Posterior cingulate gyrus (tissue), 11 donors: ENCODE data around the gene HRC.

Experiments
- DNase-seq, 10 donors: peaks; one replicate each; pipeline versions ENCODE4 v3.0.0 to v3.0.0-alpha.2; 2020 to 2021; ENCODE audit warnings: mixed read lengths in 3 of 10
- intact Hi-C: fragments of 100-400 bp; cut with DNase I; formaldehyde crosslinking; loops from one replicate; pipeline ENCODE4 v1.15.1; 2023

Gene HRC

DNA sequence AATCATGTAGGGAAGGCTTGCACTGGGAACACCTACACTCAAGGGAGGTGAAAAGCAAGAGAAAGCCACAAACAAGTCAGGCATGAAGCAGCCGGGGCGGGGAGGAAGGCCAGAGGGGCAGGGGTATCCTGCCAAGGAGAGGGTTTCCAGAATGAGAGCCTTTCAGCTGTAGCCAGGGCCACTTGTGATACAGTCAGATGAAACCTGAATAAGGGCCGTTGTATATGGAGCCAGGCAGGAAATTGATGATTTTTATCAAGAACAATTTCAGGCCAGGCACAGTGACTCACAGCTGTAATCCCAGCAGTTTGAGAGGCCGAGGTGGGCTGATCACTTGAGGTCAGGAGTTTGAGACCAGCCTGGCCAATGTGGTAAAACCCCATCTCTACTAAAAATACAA is 6.8 kb upstream of the HRC start:
- intact Hi-C loops = no loop called here
- DNase-seq = peak in 1 of 10 donors; percentile 34

DNA sequence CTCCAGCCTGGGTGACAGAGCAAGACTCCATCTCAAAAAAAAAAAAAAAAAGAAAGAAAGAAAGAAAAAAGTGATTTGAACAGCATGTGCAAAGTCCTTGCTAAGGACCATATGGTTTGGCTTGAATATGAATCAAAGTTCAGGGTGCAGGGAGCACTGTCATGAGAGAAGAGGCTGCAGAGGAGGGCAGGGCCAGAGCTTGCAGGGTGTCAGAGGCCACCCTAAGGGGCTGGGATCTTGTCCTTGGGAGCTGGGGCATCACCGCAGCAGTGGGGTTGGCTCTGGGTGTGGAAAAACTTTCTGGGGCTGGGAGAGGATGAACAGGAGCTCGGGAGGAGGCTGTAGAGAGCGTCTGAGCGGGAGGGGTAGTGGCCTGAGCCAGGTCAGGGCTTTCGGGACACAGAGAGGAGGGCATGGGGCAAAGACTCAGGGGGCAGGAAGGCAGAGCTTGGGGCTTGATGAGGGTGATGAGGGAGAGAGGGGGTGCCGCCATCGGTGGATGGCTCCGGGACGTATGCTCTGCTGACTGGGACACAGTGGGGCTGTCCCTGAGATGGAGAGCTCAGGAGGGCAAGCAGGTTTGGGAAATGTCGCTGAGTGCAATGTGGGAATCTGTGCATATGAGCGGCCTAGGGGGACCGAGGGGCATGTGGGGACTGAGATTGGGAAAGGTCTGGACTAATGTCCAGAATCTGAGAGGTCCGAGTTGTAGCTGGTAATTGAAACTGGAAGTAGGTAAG is 5.4 kb upstream of the HRC start:
- DNase-seq = peak in 2 of 10 donors; percentile 35 to 66
- intact Hi-C loops = no loop called here

DNA sequence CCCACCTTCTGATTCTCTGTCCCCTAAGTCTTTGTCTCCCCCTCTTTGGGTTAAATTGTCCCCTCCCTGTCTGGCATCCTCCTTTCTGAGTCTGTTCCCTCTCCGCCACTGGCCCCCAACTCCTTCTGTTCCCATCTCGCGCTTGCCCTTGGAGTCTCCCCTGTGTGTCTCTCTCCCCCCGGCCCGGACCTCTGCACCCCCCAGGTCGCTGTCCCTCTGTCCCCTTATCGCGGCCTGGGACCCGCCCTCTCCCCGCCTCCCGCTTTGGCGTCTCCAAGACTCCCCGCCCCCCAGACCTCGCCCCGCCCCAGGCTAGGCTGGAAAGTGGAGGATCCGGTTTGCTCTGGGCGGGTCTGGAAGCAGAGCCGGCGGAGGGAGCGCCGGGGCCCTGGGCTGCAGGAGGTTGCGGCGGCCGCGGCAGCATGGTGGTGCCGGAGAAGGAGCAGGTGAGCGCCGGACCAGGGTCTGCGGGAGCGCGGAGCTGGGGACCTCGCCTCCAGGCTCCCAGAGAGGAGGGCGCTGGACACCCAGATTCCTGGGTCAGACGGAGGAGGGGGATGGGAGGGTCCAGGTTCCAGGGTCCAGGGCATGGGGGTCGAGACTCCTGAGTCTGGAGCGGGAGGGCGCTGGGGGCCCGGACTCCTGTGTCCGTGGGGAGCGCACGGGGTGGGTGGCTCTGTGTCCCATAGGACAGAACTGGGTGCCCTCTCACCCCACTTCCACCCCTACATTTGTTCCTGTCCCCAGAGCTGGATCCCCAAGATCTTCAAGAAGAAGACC is 2.4 kb upstream of the HRC start, which contains the start of gene TRPM4:
TSS of gene TRPM4 (plus strand) at position 348 of the 780 bp plus-strand sequence. CDS start at position 423, 75 bp downstream.
- DNase-seq = peak; percentile 50 to 97 (median 74)
- intact Hi-C loops = no loop called here

DNA sequence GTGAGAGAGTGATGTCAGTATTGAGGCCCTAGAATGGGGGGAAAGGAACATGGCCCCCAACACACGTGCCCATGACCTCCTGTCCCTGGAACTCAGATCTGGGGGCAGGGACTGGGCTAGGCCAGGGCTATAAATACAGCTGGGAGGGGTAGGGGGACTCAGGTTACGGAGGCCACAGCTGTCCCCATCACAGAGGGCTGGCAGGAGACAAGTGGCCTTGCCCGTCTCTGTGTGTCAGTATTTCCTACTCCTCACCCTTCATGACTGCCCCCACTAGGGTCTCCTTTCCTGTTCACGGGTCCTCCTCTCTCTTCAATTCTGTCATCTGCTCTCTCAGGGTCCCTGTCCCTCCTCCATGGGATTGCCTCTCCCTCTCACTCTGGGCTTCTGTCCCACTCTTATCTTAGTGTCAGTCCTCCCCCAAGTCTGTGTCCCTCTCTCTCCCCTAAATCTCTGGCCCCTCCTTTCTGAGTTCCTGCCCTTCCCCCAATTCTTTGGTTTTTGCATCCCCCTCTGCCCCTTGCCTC is 687 bp upstream of the HRC start:
- peak in 2 of 10 donors; percentile 6 to 14 for DNase-seq
- intact Hi-C loops = no loop called here

DNA sequence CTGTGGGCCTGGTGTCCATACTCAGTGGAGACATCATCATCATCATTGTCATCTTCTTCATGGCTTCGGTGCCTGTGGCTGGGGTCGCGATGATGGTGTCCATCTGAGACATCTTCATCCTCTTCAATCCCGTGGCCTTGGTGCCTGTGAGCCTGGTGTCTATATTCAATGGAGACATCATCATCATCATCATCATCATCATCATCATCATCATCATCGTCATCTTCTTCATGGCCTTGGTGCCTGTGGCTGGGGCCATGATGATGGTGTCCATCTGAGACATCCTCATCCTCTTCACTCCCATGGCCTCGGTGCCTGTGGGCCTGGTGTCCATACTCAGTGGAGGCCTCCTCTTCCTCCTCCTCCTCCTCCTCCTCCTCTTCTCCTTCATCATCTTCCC is 917 bp downstream of the HRC start:
- intact Hi-C loops = no loop called here
- peak in 1 of 10 donors; percentile 12 for DNase-seq

DNA sequence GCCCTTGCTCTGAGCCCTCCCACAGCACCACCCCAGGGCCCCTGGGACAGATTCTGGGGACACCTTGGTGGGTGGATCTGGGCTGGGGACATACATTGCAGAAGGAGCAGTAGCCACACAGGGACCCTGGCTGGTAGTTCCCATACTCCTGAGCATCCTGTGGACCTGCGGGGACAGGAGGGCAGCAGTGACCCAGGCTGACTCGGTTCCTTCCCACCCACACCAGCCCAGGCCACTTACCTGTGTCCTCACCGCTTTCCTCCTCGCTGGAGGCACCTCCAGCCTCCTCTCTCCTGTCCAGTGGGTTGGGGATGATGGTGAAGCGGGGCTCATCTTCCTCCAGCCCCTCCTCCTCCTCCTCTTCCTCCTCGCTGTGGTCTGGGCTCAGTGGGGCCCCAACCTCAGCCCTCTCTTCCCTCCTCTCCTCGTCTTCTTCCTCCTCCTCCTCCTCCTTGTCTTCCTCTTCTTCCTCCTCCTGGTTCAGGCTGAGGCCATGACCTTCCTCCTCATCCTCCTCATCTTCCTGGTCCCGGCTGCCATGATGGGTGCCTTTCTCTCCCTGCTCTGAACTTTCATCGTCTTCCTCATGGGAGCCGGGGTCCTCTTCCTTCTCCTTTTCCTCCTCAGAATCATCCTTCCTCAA is 1.9 kb downstream of the HRC start:
- DNase-seq = peak in 2 of 10 donors; percentile 17 to 27
- intact Hi-C loops = no loop called here

DNA sequence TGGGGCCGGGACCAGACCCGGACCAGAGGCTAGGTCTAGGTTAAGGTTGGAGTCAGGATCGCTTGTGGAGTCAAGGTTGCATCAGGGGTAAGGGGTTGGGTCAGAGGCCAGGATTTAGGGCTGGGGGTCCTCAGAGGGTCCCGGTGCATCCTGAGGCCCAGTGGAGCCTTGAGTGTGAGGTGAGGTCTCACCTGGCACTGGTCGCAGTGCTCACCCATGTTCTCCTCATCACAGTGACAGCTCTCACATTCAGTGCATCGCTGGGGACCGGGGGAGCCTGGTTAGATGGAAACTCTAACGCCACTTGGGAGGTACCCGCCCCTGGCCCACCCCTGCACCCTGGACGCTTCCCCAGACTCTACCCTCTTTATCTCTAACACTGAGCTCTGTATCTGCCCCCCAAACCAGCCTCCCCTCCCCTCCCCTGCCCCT is 3.1 kb downstream of the HRC start:
- DNase-seq = no peak
- intact Hi-C loops = no loop called here

DNA sequence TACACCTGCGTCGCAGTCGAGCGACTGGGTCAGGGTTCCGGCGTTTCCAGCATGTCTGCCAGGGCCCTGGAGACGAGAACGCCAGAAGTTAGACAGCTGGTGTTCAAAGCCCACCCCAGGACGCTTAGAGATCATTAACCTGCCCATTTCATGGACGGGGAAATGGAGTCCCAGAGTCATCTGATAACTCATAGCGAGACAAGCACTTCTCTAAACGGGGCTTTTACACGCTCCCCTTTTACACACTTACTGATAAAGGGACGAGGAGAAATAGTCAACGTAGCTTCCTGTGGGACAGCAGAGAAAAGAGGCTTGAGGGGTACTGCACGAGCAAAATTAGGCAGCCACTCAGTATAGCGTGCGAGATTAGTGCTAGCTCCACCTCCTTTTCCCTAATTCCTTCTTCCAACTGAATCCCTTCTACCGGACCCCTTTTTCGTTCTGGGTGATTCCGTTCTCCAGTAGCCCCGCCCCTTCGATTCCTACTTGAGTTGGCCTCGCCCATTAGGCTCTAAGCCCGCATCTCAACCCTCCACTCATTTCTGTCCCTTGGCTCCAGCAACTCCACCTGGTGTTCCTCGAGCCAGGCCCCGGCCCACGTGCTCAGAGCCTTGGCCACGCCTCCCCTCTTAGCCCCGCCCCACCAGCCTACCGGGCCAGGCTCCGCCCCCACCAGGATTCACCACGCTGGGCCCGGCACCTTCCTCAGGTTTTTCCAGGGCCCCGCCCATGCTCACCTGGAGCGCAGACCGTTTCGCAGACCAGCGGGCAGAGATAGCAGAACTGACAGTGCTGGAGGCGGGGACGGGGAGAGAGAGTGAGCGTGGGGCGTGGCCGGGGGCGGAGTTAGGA is 3.7 kb downstream of the HRC start:
- intact Hi-C loops = no loop called here
- DNase-seq = peak in 5 of 10 donors; percentile 38 to 91 (median 85)

DNA sequence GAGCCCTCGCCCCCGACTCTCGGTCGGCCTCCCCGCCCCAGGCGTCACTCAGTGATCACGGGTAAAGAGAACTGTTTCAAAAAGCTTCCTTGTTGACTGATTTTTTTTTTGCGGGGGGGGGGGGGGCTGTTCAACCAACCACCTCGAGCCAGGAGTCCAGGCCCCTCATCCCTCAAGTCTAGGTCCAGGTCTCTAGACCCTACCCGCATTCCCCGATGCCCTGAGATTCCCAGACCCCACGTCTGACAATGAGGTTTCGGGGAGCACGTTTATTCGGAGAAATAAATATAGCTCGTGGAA is 4.3 kb downstream of the HRC start:
- intact Hi-C loops = no loop called here
- DNase-seq = peak in 1 of 10 donors; percentile 73

DNA sequence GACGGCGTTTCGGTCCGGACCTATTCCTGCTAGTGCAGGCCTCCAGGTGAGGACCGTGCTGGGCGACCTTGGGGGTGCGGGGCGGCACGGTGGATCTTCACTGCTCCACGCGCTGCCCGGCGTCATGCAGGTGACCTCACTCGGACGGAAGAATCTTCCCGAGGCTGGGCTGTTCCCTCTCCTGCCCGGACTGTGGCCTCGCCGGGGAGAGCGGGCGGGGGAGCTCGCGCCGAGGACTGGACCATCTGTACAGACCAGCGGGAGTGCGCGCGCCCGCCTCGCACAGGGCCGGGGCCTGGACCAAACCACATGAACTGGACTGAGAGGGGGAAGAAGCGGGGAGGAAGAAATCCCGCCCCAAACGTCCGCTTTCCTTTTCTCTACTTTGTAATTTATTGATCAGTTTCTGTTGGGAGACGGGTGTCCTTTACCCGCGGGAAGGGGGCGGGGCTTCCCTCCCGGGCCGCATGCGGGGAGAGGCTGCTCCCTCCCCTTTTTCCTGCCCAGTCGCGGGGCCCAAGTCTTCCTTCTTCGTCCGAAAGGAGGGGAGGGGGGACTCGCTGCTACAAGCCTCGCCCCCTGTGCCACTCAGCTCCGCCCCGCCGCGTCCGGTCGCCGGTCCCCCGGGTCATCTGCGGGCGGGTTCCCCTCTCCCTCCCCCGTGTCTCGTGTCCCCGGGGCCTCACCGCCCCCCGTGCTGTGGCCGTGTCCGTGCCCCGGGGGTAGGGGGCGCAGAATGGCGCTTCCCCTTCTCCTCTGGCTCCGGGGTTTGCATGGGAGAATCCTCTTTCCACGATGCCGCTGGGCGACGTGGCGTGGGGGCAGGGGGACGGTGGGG is 4.9 kb downstream of the HRC start:
- intact Hi-C loops = no loop called here

DNA sequence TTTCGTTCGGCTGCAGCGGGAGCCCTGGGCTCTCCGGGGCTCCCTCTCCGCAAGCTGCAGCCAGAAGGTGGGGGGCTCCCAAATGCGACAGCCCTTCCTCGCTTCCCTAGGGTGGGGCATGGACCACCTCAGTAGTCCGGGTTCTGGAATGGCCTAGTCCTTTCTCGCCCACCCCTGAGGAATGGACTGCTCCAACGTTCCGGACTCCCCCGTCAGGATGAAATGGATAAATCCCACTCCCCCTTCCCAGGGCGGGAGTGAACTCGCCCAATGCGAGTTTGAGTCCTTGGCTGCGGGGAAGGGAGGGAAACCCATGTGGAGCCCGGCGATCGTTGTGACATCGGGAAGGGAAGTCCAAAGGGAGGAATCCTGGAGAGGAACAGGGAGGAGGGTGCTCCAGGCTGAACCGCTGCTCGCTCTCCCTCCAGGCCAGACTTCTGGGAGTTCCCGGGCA is 5.5 kb downstream of the HRC start:
- peak; percentile 60 to 96 (median 76) for DNase-seq
- intact Hi-C loops = loop anchor here (5.0 kb wide), 2 partner anchors 52 to 58 kb away; no protein-coding TSS in a partner anchor

More for the DNA sequence above, 4.9 kb downstream of the HRC start:
- peak; percentile 64 to 97 (median 78) for DNase-seq

DNA sequence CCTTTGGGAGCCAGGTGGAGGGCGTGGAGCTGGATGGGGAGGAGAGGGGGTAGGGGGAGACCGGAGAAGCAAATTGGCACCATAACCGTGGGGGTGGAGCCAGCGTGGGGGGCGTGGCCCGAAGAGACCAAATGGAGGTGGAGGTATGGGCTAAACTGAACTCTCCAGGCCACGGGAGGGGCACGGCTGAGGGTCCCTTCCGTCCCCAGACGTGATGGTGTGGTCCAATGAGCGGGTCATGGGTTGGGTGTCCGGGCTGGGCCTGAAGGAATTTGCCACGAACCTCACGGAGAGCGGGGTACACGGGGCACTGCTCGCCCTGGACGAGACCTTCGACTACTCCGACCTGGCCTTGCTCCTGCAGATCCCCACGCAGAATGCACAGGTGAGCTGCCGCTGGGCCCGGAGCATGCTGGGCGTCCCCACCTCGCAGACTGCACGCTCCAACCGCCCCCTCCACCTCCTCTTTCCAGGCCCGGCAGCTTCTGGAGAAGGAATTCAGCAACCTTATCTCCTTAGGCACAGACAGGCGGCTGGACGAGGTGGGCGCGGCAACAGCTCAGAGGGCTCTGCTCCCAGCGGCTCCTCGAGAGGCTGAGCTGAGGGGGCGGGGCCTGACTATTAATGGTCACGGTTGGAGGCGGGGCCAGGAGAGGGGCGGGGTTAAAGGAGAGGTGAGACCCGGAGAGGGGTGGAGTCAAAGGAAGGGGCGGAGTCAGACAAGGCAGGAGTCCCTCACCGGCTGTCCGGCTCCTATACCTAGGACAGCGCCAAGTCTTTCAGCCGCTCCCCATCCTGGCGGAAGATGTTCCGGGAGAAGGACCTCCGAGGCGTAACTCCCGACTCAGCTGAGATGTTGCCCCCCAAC is 6.2 kb downstream of the HRC start:
- DNase-seq = peak; percentile 73 to 99 (median 89)
- intact Hi-C loops = loop anchor here (5.0 kb wide), 2 partner anchors 52 to 58 kb away; no protein-coding TSS in a partner anchor

DNA sequence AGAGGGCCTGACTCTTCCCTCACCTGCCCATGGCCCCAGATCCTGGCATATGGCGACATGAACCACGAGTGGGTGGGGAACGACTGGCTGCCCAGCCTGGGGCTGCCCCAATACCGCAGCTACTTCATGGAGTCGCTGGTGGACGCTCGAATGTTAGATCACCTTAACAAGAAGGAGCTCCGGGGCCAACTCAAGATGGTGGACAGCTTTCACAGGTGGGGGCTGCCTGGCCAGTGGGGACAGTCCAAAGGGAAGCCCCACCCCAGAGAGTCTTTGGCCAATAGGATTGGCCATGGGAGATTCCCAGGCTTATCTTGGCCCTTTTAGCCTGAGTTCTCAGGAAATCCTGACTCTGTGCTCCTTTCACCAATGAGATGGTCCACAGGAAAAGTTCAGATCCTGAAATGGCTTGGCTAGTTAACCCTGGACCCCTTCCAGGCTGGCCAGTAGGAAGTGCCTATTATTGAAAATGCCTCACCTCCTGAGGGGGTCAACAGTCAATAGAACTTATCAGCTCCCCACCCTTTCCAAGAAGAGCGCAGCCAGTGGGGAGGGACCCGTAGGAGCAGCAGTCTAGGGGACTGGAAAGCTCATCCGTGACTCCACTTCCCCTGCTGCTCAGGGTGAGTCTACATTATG is 7.0 kb downstream of the HRC start:
- intact Hi-C loops = loop anchor here (5.0 kb wide), 2 partner anchors 51 to 59 kb away; no protein-coding TSS in a partner anchor
- DNase-seq = peak in 2 of 10 donors; percentile 39 to 58

DNA sequence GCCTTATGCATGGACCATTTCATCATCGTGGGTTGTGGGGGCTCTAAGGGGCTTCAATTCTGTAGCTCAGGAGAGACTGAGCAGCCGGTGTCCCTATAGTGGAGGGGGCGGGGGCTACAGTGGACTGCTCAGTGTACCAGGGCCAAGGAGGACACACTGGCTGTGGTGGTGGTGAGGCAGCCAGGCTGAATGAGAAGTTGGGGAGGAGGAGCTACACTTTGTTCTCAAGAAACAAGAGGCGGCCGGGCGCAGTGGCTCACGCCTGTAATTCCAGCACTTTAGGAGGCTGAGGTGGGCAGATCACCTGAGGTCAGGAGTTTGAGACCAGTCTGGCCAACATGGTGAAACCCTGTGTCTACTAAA is 8.8 kb downstream of the HRC start:
- DNase-seq = peak in 3 of 10 donors; percentile 32 to 89 (median 40)
- intact Hi-C loops = loop anchor here (5.0 kb wide), 2 partner anchors 49 to 61 kb away; no protein-coding TSS in a partner anchor

DNA sequence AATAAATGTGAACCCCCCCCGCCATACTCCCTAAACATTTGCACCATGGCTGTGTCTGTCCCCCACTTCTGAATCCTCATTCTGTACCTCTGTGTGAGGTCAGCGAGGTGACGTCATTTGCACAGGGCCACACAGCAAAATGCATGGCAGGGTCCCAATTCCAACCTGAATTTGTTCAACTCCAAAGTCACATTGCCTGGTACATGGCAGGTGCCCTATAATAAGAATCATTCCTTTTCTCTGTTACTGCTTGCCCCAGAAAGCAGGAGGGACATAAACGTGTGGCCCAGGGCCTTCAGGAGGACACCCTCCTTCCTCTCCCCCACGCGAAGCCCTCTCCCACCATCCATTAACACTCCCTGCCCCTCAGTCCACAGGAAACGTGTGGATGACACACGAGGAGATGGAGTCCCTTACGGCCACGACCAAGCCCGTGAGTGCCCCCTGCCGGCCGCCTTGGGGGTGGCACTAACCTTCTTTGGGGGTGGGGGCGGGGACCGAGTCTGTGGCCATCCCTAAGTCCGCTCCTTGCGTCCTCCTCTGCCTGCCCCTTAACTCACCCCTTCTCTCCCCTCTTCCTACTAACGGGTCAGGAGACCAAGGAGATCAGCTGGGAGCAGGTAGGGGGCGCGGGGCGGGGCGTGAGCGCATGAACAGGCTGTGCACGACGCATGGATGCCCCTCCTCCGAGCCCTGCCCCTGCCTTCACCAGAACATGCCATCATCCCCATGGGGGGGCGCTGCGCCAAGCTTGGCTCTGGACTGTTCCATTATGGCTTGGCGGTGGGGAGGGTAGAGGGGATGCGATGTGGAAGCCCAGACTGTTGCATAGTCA is 9.4 kb downstream of the HRC start:
- intact Hi-C loops = loop anchor here (5.0 kb wide), 2 partner anchors 48 to 62 kb away; no protein-coding TSS in a partner anchor
- DNase-seq = peak; percentile 70 to 97 (median 84)

DNA sequence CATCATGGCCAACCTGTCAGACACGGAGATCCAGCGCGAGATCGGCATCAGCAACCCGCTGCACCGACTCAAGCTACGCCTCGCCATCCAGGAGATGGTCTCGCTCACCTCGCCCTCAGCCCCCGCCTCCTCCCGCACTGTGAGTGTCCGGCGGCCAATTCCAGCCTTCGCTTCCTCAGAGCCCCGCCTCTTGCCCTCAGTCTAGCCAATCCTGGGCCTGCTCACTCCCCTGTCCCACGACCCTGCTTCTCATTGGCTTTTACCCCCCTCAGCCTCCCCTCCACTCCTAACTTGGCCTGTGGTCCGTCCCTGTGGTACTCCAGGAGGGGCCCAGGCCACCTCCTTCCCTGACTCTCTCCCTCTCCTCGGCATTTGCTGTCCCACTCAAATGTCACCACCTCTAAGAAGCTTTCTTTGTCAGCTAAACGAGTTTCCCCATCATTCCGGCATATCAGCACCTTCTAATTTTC is 12.3 kb downstream of the HRC start:
- peak; percentile 79 to 98 (median 87) for DNase-seq

More for the DNA sequence above, 12.3 kb downstream of the HRC start:
- intact Hi-C loops = no loop called here
